Effector CD4-positive, alpha-beta T cell (primary cell): ENCODE measurements around the gene FKBP2.

ENCODE experiments used
- DNase-seq: peaks from one replicate; pipeline ENCODE4 v3.0.0-alpha.2; 2020

The FKBP2 gene

DNA sequence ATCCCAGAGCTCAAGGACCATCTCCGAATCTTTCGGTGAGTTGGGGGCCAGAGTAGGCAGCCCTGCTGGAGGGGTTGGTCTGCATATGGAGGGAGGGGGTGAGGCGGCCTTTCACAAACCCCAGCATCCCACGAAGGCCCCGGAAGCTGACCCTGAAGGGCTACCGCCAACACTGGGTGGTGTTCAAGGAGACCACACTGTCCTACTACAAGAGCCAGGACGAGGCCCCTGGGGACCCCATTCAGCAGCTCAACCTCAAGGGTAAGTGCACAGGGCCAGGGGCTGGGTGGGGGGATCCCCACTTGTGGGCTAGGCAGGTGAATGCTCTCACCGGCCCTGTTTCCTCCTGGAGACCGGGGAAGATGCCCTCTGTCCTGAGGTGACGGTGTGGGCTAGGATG, 21.1 kb upstream of the FKBP2 start:
- DNase-seq = no peak

DNA sequence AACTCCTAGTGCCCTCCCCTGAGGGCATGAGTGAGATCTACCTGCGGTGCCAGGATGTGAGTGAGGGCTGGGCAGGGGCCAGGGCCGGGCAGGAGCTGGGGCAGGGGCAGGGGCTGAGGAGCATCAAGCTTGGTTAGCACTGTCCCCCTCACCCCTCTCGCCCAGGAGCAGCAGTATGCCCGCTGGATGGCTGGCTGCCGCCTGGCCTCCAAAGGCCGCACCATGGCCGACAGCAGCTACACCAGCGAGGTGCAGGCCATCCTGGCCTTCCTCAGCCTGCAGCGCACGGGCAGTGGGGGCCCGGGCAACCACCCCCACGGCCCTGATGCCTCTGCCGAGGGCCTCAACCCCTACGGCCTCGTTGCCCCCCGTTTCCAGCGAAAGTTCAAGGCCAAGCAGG, 20.6 kb upstream of the FKBP2 start:
- no peak for DNase-seq

DNA sequence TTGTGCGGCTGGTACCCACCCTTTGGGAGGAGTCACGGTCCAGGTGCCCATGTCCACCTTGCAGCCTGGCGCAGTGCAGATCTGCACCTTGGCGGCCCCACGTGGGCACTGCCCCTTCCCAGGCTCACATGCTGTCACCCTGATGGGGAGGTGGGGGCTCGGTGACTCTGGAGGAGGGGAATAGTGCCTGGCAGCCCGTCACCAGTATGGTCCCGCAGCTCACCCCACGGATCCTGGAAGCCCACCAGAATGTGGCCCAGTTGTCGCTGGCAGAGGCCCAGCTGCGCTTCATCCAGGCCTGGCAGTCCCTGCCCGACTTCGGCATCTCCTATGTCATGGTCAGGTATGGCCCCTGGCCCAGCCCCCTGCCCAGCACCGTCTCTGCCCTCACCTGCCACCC, 20.1 kb upstream of the FKBP2 start:
- no peak for DNase-seq

DNA sequence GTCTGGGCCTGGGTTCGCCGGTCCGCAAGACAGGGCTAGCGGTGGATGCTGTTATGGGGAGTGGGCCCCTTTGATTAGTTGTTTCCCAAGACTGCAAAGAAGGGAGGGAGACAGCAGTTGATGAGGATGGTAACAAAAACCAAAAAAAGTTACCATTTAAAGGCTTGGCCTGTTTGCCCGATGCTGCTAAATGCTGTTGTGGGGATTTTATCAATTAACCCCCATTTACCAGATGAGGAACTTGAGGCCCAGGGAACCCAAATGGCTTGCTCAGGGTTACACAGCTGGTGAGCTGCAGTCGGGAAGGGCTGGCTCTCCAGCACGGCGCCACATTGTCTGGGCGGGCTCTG, 18.3 kb upstream of the FKBP2 start:
- DNase-seq = no peak

DNA sequence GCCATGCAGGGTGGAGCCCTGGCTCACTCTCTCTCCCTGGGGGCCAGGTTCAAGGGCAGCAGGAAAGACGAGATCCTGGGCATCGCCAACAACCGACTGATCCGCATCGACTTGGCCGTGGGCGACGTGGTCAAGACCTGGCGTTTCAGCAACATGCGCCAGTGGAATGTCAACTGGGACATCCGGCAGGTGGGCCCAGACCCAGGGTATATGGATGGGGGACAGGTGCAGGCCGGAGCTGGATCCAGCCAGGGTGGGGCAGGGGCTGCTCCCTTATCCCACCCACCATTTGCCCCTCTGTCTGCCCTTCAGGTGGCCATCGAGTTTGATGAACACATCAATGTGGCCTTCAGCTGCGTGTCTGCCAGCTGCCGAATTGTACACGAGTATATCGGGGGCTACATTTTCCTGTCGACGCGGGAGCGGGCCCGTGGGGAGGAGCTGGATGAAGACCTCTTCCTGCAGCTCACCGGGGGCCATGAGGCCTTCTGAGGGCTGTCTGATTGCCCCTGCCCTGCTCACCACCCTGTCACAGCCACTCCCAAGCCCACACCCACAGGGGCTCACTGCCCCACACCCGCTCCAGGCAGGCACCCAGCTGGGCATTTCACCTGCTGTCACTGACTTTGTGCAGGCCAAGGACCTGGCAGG, 17.8 kb upstream of the FKBP2 start:
- no peak for DNase-seq

DNA sequence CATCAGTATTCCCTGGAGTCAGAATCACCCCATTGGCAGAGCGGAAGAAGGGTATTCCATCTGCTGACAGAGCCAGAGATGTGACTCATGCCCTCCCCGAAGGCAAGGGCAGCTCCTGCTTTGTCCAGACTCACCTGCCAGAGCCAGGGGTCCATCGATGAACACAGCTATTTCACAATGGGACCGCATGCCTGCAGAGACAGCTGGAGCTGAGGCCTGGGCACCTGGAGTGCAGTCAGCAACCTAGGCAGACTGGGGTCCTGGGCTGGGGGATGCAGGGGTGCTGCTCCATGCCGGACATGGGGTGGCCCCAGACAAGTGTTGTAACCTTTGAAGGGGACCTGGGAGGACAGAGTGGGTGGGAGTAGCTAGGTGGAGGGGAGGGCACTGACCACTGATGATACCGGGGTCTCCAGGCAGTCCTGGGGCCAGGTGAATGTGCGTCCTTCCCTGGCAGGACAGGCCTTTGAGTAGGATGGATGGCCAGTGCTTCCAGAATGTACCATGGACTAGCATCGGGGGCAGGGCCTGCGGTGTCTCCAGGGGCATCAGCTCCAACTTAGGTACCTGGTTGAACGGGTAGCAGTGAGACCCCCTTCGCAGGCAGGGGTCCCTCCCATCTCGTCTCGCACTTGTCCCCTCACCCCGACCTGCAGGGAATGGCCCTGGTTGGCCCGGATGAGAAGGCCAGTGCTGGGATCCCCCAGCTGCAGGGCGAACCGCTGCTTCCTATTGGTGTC, 16.6 kb upstream of the FKBP2 start:
- DNase-seq = no peak

DNA sequence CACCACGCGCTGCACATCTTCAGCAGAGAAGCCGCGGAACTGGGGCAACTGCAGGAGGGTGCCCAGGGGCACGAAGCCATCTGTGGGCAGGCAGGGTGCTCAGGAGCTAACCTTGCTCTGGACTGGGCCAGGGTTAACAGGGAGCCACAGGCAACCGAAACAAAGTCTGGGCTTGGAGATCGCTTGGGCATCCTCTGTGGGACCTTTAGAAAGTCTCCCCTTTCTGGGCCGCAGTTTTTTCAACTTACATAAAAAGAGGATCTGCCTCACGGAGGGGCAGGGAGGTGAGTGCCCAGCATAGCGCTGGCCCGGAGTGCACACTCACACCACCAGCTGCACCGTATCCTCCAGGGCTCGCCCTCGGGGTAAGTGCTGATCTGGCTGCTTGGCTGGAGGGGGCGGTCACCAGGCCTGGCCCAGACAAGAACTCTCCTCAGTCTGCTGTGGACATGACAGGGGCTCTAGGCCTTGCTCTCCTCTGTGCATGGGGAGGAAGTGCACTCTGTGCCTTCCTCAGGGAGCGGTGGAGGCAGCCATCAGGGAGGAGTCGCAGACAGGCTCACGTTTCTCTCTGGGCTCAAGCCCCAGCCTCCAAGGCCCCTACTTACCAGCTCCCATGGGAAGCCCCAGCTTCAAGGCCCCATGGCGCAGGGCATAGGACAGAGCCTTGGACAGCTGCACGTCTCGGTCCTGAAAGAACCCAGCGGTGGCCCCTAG, 15.8 kb upstream of the FKBP2 start:
- DNase-seq = no peak

DNA sequence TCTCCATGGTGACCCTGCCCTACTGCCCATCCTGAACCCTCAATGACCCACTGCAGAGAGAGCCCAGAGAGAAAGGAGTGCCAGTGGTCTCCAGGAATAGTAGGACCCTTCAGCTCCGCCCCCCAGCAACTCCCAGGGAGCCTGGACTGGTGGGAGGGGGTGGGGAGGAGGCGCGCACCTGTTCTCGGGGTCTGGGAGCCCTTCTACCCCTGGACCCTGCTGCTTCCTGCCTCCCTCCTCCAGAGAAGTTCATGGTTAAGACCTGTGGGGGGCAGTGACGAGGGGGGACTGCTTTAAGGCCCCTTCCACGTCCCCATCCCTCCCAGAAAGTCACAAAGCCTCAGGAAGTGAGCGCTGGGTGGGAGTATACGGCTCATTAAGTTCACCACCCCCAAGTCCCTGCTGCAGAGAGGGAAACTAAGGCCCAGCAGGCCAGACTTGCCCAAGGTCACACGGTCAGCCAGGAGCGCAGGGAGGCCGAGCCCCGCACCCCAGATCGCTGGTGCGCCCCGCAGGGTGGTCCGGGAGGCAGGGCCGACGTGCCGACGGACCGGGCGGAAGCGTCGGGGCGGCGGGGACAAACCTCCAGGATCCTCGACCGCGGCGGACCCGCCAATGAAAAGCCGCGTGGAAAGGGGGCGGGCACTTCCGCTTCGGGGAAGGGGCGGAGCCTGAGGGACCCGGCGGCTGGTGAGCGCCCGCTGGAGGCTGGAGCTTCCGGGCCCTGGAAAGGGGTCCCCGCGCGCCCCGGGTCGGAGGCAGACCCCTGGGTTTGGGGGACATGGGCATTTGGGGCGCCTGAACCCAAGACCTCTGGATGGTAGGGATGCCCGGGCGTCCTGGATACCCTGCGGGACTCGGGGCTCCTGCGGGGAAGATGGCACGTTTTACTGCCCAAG, 15.0 kb upstream of the FKBP2 start, which contains the start of the genes NUDT22 and TRPT1:
Gene NUDT22 (plus strand): TSS at position 667 of the 899 bp plus-strand sequence. CDS start 379 bp downstream, outside the sequence.
Gene TRPT1 (minus strand): TSS at position 579 of the 899 bp plus-strand sequence. CDS start 326 bp downstream, at position 253.
- DNase-seq = peak; percentile 87

DNA sequence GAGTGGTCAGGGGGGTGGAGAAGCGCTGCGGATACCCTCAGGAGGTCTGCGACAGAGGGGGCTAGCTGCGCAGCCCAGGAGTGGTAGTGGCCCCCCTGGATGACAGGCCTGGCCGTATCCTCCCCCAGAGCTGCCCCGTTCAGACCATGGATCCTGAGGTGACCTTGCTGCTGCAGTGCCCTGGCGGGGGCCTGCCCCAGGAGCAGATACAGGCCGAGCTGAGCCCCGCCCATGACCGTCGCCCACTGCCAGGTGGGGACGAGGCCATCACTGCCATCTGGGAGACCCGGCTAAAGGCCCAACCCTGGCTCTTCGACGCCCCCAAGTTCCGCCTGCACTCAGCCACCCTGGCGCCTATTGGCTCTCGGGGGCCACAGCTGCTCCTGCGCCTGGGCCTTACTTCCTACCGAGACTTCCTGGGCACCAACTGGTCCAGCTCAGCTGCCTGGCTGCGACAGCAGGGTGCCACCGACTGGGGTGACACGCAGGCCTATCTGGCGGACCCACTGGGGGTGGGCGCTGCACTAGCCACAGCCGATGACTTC, 14.3 kb upstream of the FKBP2 start:
- DNase-seq = peak; percentile 52

DNA sequence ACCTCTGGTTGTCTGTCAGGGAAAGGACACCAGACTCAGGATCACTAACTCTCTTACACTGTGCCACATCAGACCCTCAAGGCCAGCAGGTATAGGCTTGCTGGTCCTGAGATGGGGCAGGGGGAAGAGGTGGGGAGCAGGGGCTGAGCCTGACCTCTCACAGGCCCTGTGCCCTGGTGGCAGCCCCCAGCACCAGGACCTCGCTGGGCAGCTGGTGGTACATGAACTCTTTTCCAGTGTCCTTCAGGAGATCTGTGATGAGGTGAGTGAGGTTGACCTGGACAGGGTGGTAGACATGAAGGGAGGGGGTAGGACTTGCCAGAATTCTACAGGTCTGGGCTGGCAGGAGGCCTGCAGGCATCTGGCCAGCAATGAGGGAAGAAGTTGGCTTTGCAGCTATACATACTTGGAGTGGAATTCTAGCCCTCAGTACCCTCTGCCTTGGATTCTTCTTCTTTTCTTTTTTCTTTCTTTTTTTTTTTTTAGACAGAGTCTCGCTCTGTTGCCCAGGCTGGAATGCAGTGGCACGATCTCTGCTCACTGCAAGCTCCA, 13.4 kb upstream of the FKBP2 start:
- DNase-seq = no peak

DNA sequence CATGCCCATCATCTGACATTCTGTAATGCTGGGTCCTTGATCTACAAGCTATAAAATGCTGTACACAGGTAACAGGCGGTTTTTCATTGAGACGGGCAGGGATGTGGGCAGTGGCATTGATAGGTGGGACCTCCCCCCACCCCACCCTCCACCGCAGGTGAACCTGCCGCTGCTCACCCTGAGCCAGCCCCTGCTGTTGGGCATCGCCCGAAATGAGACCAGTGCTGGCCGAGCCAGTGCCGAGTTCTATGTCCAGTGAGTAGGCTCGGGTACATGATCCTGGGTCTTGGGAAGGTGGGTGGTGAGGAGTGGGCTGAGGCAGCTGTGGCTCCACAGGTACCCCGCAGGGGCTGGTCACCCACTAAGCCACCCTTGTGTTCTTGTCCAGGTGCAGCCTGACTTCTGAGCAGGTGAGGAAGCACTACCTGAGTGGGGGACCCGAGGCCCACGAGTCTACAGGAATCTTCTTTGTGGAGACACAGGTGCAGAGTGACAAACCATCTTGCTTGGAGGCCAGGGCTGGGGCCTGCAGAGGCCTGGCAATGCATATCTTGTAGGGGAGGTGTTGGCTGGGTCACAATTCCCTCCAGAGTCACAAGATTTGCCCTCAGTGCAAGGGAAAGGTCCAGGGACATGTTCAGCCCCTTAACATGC, 11.7 kb upstream of the FKBP2 start:
- DNase-seq = no peak

DNA sequence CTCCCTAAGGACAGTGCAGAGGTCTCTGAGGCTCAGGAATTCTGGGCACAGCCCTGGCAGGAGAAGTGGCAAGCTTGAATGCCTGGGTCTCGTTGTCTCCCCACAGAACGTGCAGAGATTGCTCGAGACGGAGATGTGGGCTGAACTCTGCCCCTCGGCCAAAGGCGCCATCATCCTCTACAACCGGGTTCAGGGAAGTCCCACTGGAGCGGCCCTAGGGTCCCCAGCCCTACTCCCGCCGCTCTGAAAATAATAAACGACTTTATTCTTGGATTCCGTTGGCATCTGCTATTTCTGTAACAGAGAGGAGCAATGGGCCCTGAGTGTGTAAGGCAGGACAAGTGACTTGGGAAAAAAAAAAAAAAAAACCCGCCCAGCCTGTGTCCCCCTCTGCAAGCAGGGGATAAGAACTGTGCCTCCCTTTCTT, 11.1 kb upstream of the FKBP2 start:
- no peak for DNase-seq

DNA sequence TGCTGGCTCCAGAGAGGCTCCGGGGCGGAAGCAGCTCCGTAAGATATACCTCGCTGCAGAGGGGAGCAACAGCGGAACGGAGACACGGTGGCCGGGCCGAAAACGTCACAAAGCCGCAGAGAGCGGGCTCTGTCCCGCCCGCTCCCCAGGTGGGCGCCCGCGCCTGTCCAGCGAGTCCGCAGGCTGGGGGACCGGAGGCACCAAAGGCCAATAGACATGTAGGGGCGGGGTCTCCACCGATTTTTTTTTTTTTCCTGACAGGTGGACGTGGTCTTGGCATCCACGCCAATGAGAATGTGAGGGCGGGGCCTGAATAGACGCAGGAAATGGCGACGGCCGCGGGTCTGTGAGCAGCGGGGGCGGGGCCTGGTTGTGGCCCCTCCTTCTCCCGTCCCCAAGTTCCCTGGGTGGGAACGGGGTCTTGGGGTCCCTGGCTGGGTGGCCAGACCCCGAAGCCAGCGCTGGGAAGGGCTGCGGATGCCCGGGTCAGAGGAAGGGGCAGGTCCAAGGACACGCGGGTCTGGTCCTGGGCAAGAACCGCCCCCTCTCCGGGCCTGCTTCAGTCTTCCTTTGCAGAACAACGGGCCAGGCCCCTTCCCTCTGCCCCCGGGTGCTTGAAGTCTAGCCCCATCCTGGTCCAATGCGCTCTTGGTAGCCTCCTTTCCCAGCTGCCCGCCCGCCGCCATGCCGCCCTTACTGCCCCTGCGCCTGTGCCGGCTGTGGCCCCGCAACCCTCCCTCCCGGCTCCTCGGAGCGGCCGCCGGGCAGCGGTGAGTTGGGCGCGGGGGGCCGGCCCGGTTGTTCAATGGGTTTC, 10.5 kb upstream of the FKBP2 start, which contains the start of gene DNAJC4:
Gene DNAJC4 (plus strand): TSS at position 378 of the 814 bp plus-strand sequence. CDS start 307 bp downstream, at position 685.
- peak; percentile 87 for DNase-seq

DNA sequence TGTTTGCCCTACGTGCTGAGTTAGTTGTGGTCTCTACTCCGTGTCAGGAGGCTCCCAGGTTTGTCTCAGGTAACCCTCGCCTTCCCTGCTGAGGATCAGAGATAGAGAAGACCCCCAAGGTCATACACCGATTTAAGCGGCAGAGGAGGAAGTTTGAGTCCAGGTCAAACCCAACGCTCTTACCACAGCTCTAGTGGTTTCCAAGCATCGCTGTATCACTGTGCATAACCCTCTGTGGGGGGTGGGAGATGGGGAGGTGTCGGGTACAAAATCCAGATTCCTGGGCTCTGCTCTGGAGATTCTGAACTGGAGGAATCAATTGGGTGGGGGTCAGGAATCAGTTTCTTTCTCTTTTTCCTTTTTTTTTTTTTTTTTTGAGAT, 9.9 kb upstream of the FKBP2 start:
- no peak for DNase-seq

DNA sequence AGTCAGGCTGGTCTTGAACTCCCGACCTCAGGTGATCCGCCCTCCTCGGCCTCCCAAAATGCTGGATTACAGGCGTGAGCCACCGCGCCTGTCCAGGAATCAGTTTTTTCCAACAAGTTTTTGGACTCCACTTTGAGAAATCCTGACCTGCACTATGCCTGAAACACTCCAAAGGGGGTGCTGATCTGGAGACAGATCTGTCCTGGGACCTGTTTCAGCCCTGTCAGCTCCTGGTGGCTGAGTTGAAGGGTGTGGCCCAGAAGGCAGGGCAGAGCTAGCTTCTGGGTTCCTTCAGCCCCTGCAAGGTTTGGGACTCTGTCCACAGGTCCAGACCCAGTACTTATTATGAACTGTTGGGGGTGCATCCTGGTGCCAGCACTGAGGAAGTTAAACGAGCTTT, 9.3 kb upstream of the FKBP2 start:
- DNase-seq = no peak

DNA sequence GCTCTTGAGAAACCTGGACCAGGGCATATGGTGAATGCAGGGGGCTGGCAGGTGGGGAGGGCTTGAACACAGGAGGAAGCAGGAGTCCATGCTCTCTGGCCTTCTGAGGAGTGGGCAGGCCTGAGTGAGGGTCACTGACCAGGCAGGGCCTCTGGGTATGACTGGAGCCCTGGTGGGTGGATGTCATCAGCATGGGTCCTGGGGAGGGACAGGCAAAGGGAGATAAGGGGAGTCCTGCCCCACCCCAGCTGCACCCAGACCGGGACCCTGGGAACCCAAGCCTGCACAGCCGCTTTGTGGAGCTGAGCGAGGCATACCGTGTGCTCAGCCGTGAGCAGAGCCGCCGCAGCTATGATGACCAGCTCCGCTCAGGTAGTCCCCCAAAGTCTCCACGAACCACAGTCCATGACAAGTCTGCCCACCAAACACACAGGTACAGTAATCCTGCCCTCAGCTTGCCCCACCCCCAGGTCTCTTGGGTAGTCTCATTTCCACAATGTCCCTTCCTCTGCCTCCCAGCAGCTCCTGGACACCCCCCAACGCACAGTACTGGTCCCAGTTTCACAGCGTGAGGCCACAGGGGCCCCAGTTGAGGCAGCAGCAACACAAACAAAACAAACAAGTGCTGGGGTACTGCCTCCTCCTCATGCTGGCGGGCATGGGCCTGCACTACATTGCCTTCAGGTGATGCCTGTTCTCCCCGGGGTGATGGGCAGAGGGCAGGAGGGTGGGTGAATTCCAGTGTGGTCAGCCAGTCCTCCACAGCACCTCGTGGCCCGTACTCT, 8.5 kb upstream of the FKBP2 start:
- DNase-seq = no peak

DNA sequence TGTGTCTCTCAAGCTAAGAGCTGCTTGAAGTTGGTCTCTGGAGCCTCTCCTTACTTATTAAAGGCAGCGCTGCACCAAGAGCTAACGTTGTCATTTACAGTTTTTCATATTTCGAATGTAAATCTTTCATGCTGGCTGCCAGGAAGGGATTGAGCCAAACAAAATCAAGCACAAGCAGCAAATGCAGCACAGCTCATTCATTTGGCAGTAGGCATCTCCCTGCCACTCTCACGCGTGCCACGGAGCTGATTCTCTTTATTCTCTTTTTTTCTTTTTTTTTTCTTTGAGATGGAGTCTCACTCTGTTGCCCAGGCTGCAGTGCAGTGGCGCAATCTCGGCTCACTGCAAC, 8.0 kb upstream of the FKBP2 start:
- no peak for DNase-seq

DNA sequence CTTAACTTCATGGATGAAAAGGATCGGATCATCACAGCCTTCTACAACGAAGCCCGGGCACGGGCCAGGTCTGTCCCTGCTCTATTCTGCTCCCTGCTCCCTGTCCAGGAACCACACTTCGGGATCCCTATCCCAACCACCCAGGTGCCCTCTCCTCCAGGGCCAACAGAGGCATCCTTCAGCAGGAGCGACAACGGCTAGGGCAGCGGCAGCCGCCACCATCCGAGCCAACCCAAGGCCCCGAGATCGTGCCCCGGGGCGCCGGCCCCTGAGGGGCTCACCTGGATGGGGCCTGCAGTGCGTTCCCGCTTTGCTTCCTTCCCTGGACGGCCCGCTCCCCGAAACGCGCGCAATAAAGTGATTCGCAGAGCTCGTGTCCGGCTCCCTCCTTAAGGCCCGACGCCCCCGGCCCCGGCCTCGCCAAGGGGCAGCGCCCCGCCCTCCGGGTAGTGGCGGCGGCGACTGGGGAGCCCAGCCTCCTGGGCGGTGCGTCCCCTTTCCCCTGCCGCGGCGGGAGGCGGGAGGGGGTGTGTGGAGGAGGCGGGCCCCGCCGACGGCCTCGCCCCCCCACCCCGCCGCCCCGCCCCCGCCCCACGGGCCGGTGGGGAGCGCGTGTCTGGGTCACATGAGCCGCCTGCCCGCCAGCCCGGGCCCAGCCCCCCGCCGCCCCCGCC, 6.8 kb upstream of the FKBP2 start, which contains the start of gene VEGFB:
Gene VEGFB (plus strand): TSS at position 672 of the 674 bp plus-strand sequence. CDS start 250 bp downstream, outside the sequence.
- peak; percentile 65 for DNase-seq
